Fibroblast of skin of left biceps (primary cell): ENCODE data around the gene SDK2.

ENCODE experiments used
- DNase-seq, 2 experiments: peaks; one replicate each; pipeline ENCODE4 v3.0.0-alpha.2; 2013; ENCODE audit warnings: low read depth in 2 of 2

SDK2 gene

DNA sequence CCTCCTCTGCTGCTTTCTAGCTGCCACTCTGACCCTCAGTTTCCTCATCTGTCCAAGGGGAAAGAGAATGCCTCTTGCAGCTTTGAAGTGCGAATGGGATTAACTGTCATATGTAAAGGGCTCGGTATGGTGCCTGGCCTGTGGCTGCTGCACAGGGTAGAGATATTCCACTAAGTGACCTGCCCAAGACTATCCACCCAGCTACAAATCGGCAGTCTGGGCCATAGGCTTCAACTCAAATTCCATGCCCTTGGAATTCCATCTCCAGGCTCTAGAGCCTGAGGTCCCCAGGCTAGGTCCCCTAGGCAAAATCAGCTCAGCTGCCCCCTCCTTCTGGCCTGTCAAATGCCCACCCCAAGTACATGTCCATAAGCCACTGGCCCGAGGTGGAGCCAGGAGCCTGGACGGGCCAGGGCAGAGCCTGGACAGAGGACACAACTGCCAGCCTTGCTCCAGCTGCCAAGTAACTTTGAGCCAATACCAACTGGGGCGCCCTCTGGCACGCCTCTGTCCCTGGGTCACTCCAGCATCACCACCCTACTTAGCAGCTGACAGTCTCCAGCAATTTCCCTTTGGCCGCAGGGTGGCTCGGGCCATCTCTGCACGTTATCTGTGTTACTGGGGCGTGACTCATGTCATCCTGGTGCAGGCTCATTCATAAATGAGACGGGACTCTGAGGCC is 57.2 kb downstream of the SDK2 start:
- DNase-seq, result no peak

DNA sequence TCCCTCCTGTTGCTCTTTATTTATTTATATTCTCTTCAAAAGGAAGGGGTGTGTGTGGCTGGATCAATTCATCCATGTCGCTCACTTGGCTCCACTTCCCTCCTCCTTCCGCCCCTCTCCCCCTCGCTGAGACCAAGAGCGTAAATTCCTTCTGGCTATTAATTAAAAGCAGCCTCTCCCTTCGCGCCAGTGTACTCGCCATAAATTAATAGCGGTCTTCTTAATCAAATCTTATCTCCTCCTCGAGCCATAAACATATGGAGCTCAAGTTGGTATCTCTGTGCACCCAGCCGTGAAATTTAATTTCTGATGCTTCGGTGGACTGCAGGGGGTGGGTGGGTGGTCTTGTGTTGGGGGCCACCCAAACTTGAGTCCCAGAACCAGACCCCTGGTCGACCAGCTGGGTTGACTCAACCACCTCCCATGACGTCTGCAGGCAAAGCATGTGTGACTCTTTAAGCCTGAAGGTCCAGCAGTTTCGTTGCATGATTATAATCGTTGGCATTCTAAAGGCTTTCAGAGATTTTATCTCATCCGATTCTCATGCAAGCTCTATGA is 57.9 kb downstream of the SDK2 start:
- no peak for DNase-seq

DNA sequence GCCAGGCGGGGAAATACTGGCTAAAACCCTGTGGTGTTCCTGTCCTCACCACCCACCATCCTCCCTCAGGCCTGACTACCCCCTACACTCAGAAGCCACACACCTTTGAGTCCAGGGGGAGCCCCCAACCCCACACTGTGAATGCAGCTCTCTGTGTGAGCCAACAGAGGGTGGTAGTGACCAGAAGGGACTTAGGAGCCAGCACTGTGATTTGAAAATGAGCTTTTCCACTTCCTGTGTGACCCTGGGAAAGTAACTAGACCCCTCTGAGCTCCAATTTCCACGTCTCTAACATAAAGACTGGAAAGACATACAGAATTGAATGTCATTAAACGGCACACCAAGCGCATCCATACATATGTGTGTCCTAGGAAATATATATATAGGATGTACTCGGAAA is 58.7 kb downstream of the SDK2 start:
- DNase-seq, result no peak

DNA sequence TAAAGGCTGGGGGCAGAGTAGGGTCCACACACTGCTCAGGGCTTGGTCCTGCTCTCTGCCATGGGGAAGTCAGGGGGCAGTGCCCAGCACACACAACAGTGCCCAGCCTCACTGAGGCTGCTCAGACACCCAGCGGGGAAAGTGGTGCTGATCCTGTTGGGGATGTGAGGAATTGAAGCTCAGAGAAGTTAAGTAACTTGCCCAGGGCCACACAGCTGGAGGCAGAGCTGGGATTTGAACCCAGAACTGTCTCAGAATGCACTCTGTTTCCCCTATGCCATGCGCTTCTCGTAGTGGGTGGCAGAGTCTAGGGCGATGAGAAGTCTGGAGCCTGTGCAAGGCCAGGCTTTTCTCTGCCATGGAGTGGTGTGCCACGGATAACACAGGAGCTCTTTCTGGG is 59.3 kb downstream of the SDK2 start:
- no peak for DNase-seq

DNA sequence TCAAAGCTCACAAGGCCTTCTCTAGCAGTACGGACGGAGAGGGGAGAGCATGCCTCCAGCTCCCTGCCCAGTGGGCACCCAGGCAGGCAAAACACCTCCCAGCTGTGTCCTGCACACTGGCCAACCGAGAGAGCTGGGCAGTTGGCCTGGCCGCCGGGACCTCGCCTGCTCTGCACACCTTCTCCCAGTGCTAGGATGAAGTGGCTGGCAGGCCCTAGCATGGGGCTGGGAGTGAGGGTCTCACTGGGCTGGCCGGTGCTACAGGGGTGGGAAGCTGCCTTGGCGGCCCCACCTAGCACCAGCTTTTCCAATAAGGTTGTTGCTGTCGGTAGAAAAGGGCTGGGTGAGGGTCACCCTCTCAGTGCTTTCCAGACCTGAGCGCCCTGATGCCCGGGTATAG is 60.2 kb downstream of the SDK2 start:
- DNase-seq, result no peak

DNA sequence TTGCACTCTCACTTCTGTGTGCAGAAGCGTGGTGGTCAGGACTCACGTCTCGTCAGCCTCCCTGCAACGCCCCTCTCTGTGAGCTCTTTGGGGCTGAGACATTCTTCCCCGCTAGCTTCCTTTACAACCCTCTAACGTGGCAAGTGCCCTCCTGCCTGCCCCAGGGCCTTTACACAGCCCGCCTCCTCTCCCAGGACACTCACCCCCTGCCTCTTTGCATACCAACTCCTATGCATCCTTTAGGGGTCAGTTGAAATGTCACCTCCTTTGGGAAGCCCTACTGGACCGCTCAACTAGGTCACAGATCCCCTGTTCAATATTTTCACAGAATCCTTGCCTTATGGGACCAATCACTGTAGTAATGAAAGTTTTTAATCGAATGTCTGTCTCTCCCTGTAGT is 61.4 kb downstream of the SDK2 start:
- DNase-seq, result no peak

DNA sequence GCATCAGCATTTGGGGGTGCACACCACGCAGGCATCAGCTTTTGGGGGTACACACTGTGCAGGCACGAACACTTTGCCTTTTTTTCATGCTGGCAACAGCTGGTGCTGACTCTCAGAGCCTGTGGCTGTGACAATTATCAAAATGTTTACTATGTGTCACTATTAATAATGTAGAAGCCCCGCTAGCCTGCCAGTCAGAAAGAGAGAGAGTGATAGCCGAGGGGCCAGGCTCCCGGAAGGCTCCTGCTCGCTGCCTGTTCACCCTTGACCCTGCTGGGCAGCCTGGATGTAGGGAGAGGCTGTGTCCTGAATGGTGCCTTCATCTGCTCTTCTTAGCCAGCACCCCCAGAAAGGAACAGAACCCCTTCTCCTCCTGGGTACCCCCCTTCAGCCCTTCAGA is 61.9 kb downstream of the SDK2 start:
- no peak for DNase-seq

DNA sequence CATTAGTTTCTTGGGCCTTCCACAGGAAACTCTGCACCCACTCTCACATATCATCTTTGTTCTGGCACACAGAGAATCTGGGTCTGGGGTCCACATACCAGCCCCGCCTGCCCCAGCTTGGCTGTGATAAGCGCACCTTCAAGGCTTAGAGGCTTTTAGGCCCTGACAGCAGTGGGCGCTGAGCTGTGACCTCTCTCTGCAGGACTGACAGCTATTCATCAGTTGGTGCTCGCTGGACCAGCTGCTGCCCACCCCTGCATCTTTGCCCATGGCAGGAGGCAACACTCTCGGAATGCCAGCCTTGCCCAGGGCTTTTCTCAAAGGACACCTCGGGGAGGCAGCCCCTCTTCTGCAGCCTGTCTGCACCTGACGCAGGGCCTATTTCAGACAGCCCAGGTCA is 62.9 kb downstream of the SDK2 start:
- no peak for DNase-seq

DNA sequence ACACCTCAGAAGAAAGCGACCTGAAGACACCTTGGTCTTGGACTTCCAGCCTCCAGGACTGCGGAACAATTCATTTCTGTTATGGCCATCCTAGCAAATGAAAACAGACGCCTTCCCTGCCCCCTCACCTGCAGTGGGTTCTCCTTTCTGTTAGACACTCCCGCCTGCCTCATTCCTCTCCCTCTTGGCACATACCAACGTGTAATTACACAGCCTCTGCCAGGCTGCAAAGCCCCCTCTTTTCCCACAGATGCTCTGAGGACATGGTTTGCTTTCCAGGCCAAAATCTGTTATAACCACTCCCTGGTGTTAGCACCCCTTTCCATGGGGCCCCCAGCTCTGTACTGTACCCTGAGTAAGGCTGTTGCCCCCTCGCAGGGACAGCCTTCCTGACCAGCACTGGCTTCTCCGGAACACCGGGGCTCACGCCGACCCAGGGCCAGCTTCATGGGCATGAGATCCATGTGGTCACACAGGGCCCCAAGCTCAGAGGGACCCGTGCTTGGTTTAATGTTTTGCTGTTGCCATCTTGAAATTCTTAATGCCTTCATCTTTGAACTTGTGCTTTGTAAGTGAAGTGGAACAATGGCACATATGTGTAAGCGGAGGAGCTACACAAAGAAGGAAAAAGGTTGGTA is 64.1 kb downstream of the SDK2 start:
- DNase-seq, result no peak

DNA sequence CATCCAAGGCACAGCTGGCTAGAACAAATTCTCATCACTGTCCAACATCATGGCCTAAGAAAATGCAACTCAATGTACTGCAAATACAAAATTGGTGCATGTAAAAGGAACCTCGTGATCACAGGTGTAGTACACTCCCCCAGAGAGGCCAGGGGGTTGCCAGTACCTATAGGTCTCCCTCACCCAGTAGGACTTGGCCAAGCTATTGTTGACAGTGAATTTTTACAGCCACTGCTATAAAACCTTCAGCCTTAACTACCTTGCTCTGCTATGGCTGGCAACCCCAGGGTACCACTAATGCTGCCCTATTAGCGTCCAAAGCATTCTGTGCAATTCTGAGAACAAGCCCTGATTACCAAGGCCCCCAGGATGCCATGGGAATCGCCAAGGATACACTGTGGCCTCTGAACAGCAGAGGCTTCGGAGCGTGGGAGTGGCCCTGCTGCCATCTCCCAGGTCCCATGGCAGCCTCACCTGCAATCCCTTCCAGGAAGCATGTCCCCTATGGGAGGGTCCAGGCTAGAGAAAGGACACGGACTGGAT is 67.6 kb downstream of the SDK2 start:
- DNase-seq, result no peak

DNA sequence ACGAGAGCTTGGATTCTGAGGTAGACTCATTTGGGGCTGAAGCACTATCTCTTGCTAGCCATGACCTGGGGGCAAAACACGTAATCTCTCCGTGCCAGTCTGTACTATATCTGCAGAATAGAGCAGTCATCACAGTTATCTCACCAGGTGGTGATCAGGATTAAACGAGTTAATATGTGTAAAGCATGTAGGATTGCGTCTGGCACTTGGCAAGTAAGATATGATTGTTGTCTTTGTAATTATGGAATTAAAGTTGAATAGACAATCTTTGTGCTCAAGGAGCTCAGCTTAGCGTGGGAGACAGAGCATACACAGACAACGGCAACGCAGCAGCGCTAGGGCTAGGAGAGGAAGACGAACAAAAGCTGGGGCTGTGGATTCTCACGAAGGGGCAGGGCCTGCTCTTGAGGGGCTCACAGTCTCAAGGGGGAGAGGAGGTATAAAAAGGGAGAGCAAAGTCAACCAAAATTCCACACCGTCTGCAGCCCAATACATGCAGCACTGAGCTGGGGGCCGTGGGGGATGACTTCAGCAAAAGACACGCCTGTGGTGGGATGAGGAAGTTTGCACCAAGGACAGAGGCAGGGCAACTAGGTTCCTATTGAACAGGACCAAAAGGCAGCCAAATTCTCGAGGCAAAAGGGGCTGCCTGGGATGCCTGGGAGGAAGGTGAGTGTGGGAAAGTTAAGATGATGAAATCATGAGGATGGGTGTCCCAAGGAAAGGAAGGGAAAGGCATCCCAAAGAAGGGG is 68.6 kb downstream of the SDK2 start:
- DNase-seq, result no peak

DNA sequence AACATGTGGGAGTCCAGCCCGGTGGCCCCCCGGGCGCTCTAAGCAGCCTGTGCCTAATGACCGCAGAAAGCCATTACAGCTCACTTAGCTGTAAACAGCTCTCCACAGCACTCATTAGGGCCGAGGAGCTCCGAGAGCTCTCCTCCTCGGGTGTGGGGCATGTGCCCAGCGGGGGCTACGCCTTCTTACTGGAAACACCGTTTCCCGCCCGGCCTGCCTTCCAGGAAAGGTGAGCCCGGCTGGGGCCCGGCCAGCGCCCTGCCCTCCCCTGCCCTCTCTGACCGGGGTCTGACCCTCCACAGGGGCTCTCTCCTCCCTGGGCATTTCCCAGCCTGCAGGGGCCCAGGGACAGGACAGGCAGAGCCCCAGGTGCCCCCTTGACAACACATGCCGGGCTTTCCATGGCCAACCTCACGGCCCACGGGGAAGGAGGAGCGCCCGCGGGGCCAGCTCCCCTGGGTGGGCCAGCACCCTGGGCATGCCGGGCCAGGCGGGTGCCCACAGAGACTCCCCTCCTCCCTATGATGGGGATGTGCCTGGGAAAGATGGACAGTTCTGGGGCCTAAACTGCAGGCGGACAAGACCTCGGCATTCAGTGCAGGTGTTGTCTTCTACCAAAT is 72.6 kb downstream of the SDK2 start:
- DNase-seq, result no peak

DNA sequence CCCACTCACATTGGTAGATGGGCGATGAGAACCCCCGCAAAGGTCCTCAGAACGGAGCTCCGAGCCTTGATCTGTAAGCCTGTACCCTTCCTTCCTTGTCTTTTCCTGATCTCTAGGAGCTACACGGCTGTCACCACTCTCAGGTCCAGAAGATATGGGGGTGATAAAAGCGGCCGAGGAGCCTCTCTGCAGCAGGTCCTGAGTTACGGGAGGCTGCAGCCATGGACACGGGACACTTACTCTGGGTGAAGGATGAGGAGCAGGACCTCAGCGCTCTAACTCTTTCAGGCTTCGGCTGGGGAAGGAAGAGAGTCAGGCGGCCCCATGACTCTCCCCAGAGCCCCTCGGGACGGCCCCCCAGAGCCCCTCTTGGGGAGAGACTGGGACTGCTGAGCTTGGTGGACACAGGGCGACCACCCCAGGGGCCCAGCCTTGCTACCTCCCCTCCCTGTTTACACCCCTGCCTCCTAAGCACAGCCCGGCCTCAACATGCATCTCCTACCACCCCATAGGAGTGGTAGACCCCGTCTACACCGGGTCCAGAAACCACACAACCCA is 74.4 kb downstream of the SDK2 start:
- no peak for DNase-seq

DNA sequence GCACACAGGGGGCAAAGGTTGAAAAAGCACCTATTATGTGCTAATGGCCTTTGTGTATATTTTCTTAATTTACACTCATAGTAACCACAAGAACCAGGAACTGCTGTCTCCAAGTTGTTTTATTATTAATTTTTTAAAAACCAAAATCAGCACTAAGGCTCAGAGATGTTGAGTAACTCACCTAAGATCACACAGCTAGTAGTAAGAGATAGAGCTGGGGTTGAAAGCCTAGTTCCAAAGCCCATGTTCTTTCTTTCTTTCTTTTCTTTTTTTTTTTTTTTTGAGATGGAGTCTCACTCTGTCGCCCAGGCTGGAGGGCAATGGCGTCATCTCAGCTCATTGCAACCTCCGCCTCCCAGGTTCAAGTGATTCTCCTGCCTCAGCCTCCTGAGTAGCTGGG is 75.3 kb downstream of the SDK2 start:
- DNase-seq, result no peak

DNA sequence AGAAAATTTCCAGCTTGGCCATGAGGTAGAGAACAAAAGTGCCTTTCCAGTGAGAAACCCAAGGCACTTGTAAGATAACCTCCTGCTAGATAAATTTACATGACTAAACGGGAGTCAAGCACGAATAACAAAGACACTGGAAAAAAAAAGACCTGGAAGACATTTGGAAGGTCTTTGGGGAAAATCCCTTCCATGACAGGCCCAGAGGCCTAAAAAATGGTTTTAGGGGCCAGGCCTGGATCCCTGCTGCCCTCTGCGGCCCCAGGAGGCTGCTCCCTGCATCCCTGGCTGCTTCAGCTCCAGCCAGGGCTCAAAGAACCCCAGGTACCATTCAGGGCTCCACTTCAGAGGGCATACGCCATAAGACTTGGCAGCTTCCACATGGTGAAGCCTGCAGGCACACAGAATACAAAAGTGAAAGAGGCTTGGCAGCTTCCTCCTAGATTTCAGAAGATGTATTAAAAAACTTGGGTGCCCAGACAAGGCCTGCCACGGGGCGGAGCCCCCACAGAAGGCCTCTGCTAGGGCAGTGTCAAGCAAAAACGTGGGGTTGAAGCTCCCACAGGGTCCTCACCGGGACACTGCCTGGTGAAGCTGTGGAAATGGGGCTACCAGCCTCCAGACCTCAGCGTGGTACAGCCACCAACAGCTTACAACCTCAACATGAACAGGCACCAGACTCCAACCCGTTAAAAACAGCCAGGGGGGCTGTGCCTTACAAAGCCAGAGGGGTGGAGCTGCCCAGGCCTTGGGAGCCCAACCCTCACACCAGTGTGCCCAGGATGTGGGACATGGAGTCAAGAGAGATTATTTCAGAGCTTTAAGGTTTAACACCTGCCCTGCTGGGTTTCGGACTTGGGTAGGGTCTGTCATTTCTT is 77.1 kb downstream of the SDK2 start:
- no peak for DNase-seq

DNA sequence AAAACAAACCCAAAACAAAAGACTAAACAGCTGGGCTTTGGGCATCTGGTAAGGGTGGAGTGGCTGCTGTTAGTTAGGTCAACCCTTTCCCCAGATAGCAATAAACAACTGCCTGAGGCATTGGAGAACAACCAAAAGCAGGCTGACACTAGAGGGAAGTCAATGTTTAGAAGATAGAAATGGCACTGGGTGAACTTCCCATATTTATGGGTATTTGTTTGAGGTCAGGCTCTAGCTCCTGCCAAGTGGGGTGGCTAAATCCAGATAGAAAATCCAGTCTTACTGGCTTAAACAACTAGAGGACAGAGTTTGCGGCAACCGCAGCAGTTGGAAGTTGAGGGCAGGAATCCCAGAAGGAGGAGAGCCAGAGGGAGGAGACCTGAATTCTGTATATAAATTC is 79.4 kb downstream of the SDK2 start:
- no peak for DNase-seq

DNA sequence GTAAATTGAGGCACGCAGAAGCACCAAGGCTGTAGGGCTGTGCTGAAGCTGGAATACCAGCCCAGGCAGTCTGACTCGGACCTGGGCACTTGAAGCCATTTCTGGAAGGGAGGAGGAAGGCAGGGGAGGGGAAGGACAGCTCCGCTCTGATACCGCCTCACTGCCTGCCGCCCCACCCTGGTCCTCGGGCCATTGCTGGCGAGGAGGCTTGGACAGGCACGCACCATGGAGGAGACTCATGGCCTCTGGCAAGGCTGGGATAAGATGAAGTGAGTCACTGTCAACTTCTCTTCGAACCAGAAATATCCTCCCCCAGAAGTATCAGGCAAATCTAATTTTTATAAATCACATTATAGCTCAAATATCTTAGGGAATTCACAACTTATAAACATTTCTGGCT is 81.3 kb downstream of the SDK2 start:
- DNase-seq, result no peak

DNA sequence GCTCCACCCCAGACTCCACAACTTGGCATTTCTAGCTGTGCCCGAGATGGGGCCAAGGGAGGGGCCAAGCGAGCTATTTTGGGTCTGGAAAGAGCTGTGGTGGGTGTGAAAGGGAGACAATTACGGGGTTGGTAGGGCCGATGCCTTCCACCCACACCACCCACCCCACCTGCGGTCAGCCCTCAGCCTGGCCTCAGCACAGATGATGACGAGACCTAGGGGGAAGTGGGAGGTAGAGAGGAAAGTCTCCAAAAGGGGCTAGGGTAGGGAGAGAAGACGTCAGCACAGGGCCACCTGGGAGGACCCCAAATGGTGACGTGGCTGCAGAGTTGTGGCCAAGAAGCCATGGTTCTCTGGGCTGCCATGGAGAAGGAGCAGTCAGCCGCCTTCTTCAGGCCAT is 83.1 kb downstream of the SDK2 start:
- no peak for DNase-seq

DNA sequence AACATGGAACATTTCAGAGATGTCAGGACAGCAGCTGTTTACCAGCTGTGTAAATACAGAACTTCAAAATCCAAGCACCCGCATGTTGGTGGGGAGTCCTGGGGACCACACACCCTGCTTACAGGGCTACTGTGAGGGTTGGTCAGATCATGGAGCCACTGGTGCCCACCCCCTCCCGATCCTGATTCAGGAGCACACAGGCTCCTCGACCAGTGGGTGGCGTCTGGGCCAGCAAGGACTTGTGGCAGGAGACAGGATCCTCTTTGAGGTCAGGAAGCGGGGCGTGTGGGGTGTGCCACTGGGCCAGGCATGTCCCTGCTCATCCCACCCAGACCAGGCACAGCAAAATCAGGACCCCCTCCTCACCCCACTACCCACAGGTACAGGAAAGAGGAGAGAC is 83.6 kb downstream of the SDK2 start:
- DNase-seq, result no peak

DNA sequence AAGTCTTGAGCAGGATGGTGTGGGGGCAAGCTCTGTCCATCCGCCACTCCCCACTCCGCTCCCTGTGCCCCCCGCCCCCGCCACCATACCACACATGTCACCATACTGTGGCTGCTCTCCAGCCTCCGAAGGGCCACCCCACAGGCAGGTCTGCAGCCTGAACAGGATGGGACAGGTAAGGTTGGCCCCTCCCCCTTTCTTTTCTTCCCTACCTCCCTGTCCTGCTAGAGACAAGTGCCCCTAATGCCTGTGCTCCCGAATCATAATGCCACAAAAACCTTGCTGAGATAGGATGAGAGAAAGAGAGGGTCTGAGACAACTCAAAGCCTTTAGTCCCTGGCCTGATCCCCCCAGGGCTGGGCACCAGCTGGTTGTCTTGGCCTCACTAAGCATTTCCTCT is 84.7 kb downstream of the SDK2 start:
- no peak for DNase-seq
